SW480 (cell line): ENCODE data around the gene CNTNAP2.

Experiments
- DNase-seq: peaks from one replicate; pipeline ENCODE4 v3.0.0-alpha.2; 2016; ENCODE audit warnings: low spot score

CNTNAP2 gene

DNA sequence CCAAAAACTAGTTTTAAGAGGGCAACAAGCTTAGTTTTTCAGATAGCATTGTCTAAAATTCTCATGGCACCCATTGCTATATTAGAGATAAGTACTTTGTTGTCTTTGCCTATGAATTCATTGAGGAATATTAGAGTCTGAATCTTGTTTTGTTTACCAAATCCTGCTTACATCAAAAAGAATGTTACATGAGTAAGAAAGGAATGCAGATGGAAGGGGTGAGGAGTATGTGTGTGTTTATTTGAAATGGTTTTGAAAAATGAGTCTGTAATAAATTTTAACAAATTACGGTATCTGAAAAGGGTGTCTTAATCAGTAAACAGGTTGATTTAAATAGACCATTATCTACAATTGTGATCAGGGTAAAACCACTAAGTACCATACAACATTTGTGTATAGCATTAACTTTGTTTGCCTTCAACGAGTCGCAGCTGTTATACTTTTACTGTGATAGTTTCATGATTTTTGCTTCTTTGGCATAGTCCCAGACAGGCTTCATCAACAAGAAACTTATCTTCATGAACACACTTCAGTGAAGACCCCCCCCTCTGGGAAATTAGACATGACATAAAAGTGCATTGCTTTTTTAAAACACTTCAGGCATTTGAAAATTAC, 1290.0 kb downstream of the CNTNAP2 start:
- DNase-seq: no peak

DNA sequence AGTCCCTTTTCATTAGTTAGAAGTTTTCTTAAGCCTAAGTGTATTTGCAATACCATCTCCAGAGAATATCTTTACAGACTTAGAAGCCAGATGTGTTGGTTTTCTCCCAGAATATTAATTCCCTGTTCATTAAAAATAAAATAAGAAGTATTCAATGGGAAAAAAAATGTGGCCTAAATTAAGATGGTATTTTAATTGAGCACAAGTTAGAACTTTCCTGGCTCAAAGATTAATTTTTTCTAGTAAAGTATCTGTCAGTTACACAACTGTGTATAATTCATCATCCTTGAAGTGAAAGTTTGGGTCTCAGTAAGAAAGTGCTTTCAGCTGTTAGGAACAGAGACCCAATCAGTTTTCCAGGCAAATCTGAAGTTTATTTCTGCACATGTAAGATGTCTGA, 1294.5 kb downstream of the CNTNAP2 start:
- no peak for DNase-seq

DNA sequence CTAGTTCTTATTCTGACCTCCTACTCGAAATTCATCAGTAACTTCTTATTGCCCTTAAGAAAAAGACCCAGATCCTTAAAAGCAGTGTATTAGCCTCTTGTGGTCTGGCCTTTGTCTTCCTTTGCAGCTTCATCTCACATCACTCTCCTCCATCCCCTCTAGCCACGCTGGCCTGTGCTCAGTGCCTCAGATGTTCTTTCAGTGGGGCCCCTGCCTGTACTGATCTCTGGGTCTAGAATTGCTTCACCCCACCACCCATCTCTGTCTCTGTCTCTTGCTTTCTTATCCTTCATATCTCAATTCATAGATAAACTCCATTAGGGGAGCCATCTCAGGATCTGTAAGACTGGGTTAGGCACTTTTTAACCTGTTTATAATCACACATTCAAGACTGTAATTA, 1295.5 kb downstream of the CNTNAP2 start:
- no peak for DNase-seq

DNA sequence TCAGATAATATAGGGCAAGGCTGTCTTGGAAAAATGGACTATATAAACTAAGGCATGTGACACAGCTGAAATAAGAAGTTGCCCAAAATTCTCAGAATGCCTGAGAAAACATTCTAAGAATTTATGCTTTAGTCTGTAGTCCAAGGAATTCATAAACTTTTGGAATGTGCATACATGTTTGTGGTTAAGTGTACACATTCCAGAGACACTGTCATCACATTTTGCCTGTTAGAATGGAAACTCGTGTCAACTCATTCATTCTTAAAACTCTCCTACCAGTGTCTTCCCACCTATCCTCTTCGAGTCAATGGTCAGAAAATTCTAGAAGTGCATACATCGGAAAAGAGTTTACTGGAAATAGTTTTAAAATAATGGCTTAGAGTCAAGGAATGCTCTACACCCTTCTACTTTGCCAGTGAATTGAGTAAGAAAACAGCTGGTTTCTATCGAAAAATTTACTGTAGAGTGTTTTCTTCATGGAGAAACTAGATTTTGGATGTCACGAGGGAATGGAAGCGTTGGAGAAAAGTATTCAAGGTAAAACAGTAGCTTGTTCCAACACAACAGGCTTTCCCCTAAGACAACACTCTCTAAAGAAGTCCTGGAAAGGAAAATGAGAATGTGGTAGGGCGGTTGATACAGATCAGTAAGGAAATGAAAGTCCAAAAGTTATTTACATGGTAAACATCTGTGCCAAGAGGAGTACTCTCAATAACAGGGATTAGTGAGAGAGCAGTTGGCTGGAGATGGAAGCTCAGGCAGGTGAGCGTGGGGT, 1296.4 kb downstream of the CNTNAP2 start:
- DNase-seq: no peak

DNA sequence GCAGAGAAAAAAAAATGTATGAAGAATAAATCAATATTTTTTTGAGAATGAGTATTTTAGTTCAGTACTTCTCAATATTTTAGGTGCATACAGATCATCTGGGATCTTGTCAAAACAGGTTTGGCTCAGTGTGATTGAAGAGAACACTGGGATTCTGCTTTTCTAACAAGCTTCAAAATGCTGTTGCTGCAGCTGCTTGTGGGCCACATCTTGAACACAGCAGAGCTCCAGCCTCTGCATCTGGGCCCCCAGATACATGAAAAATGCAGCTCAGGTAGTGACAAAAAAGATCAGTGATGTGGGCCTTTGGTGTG, 1296.9 kb downstream of the CNTNAP2 start:
- DNase-seq: no peak

DNA sequence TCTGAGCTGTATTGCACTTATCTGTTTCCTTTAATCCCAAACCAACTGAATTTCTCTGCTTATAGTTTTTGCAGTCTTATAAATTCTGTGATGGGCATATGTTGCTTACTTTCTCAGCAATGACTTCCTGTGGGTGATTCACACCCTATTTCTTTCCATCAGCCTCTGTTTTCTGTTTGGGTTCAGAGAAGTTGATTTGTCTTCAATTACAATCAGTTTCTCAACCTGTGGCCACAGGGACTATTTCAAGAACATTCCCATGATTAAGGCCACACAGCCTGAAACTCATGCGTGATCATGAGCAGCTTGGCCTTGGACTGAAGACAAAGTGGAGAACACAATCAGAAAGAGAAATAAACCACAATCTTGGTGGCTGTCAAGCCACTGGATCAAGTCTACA, 1299.4 kb downstream of the CNTNAP2 start:
- no peak for DNase-seq

DNA sequence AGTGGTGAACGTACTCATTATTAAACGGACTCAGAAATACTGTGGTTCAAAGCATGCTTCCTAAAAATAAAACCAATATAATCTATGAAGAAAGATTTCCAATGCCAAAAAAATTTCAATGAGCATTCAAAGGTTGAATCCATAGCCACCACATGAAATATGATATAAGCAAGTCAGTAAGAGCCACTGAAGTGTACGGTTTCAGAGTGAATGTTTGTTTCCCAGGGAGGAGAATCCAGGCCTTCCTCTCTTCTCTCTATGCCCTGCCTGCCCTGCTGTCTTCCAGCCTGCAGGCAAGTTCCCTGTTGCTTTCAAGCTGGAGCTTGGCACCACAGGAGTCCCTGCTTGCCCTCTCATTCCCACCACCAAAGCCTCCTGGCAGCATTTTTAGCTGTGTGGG, 1302.4 kb downstream of the CNTNAP2 start:
- DNase-seq: no peak

DNA sequence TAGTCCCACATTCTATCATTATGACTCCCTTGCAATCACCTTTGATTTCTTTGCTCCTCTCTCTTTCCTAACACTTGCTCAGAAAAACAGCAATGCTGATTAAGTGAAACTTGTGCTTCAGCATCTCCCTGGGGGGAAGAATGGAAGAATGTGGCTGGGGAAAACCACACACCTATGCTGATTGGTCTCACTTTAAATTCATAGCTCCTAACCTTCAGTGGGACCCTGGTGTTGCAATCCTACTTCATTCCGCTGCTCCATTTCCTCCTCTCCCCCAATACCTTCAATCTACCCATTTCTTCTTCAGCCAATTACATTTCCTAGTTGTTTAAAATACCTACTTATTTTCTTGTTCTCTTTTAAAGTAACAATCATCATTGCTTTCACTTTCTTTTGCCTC, 1307.3 kb downstream of the CNTNAP2 start:
- no peak for DNase-seq

DNA sequence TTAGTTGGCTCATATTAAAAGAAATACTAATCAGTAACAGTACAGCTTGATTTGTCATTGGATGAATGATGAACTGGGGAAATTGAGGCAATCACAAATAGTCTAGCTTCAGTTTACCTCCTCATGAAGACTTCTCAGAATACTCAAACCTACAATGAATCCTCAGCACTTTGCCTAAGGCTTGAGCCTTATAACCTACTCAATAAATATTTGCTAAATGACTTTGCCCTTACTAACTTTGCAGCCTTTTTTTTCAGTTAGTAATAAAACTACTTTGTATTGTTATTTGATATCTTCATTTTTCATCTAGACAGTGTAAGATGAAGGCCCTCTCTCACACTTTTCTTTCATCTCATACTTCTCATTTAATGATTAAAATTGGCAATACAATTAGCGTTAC, 1311.5 kb downstream of the CNTNAP2 start:
- DNase-seq: no peak

DNA sequence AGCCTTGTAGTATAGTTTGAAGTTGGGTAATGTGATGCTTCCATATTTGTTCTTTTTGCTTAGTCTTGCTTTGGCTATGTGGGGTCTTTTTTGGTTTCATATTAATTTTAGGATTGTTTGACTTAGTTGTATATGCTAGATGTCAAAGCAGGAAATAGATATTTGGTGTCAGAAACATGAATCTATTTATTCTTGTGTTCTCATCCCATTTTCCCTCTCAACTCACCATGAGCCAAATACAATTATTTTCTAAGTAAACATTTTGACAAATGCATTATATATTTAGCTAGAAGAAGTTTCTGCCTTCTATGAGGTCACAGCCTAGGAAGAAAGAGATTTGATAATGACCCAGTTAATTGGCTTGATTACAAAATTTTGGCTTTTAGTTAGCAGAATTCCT, 1313.4 kb downstream of the CNTNAP2 start:
- DNase-seq: no peak

DNA sequence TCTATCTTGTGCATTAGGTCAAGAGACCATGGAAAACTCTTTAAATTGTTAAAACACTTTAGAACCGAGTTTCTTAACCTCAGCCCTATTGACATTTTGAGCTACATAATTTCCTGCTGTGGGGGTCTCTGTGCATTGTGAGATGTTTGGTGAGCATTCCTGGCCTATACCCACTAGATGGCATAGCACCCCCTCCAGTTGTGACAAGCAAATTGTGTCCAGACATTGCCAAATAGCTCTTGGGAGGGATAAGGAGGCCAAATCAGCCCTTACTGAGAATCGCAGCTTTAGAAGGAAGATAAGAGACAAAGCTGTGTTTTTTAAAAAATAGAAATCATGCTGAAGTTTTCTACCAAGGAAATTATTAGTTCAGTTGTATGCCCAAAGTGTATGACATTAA, 1315.5 kb downstream of the CNTNAP2 start:
- no peak for DNase-seq

DNA sequence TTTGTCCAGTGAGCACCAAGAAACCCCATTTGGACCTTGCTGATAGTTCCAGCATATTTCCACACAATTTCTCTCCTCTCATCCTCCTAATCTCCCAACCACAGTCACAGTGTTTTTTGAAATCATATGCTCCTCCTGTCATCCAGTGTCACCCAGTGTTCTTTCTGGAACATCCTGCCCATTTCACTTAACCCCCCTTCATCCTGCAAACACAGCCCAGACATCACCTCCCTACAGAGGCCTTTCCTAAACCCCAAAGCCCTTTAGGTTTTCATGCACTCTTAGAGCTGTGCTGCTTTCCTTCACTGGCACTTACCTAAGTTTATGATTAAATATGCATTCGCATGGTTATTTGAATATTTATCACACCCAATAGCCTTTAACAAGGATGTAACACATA, 1316.0 kb downstream of the CNTNAP2 start:
- no peak for DNase-seq

DNA sequence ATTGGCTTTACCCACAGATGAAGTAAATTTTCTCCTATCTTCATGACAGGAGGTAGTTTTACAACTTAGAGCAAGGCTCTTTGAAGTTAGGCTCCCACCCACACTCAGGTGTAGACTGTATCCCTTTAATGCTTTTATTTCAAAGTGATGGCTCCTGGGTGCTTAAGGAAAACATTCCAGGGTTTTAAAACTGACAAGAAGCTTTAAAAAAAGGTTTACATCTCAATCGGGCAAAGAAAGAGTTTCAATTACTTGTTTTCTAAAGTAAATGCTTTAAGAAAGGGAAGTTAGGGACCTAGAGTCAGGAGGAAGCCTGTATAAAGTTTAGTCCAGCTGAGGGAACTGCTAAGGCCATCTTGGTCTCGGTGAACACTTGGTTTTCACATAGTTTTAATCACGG, 1320.1 kb downstream of the CNTNAP2 start:
- no peak for DNase-seq

DNA sequence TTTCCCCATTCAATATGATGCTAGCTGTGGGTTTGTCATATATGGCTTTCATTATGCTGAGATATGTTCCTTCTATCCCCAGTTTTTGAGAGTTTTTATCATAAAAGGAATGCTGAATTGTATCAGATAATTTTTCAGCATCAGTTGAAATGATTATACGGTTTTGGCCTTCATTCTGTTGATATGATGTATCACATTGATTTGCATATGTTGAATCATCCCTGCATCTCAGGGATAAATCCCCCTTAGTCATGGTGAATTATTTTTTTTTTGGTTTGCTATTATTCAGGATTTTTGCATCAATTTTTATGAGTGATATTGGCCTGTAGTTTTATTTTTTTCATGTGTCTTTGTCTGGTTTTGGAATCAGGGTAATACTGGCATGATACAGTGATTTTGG, 1321.6 kb downstream of the CNTNAP2 start:
- no peak for DNase-seq

DNA sequence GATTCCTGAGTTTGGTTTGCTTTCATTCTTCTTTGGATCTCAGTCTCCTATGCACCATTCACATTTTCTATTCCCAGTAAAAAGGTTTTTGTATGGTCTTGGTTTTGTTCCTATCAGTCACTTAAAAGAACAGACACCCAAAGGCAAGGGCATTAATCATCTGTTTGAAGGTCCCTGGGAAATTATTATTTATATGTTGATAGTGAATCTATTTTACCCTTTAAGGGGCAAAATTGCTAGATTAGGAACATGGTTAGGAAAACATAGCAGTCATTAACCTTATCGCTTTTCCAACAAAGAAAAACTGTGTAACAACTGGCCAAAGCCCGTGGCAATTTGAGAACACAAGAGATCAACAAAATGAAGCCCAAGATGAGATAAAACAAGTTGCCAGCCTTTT, 1327.3 kb downstream of the CNTNAP2 start:
- DNase-seq: no peak

DNA sequence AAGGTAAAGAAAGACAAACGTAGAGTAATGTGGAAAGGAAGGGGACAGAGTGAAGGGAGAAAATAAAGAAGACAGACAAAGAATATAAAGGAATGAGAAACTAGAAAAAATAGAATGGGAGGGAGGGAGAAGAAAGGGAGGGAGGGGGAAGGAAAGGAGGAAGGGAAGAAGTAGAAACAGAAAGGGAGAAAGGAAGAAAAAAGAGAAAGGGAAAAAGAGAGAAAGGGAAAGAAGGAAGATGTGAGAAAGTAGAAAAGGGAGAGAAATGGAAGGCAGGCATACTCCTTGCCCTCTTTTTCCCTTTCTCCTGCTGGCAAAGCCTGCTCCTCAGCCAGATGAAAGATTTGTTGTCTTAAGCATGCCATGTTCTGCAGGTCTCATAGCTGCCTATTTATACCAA, 1336.2 kb downstream of the CNTNAP2 start:
- DNase-seq: no peak

DNA sequence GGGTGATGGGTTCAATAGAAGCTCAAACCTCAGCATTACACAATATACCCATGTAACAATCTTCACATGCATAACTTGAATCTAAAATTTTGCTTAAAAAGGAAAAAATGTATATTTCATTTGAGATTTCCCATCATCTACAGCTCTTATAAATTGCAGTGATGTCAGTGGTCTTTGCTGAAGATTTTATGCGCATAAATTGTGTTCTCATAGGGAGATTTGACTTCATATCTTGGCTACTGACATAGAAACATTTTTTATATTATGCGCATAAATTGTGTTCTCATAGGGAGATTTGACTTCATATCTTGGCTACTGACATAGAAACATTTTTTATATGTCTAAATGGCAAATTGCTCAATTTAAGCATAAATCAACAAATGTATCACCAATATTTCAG, 1348.6 kb downstream of the CNTNAP2 start:
- DNase-seq: no peak

DNA sequence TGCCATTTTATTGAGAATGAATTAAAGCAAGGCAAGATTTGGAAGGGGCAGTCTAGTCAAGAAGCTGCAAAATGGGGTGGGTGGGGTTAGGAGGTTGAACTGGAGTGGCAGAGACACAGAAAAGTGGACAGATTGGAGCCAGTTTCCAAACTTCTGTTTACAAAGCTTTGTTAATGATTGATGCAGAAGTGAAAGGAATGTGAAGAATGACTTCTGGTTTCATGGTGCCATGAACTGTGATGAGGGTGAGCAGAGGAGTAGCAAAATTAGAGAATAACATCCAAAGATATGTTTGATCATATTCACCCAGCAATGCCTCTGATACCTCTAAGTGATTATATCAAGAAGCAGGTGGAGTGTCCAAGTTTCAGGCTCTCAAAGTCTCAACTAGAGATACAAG, 1356.0 kb downstream of the CNTNAP2 start:
- no peak for DNase-seq

DNA sequence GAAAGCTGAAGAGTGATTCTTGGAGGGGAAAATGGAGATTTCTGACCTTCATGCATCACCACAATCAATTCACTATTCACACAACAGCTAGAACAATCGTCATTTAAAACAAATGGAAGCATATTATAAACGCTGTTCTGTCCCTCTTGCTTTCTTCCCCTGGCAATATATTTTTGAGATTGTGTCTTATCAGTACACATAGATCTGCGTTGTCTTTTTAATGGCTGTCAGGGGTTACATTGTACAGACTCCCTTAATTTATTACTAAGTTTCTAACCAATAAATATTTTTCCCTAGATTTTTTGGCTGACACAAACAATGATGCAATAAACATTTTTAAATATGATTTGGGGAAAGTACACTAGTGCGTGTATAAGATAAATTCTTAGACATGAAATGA, 1358.3 kb downstream of the CNTNAP2 start:
- no peak for DNase-seq

DNA sequence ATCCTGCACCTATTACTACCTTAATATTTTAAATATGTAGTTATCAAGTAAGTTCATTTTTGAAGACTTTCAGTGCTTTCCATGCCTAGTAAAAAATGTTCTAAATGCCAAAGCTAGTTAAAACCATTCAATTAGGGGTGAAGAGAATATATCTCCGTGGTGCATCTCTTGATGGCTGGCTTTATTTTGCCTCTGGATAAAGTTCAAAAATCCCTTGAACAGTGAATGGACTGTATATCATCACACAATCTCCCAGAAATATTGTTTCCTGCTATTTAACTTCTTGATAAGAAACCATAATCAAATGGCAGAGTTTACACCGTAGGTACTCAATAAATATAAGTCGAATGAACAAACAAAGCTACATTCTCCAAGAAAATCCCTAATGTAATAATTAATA, 1360.9 kb downstream of the CNTNAP2 start:
- no peak for DNase-seq

DNA sequence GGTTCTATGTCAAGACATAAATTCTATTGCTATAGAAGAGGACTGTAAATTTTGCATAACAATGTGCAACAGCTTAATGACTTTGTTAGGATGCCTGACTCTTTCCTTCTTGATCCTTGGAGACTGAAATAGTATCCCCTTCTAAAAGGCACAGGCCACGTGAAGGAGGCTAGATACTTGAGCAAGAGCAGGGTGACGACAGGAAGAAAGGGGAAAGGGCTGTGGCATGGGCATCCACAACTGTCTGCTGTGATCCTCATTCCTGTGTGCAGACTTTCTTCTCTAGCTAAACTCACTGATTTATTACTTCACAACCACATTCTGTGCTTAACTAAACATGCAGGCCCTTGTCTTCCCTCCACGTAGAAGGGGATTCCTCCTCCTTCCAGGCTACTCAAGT, 1362.2 kb downstream of the CNTNAP2 start:
- no peak for DNase-seq

DNA sequence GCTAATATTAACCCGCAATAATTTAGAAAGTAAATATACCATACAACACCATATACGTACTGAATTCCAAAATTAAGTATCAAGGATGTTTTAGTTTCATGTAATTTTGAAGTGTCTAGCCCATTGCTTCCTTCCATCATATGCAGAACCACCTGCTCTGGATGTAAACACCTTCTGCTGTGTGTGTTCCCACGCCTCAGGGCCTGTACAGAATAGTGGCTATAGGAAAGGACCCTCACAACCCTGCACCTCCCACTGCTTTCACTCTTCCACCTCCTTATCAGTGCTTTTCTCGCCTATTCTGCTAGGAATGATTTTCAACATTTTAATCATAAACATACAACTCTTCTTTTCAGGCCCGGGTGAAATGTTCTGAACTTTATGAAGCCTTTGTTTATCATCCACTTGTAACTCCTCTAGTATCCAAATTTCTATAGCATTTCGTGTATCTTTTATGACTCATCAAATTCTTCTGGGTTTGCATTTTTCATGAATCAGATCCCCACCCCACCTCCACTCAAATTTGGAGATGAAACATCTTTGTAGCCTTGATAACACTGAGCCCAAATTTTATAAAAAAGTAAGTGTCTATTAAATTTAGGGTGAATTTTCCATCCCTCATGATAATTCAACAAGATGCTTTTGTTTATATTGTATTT, 1367.2 kb downstream of the CNTNAP2 start:
- DNase-seq: no peak

DNA sequence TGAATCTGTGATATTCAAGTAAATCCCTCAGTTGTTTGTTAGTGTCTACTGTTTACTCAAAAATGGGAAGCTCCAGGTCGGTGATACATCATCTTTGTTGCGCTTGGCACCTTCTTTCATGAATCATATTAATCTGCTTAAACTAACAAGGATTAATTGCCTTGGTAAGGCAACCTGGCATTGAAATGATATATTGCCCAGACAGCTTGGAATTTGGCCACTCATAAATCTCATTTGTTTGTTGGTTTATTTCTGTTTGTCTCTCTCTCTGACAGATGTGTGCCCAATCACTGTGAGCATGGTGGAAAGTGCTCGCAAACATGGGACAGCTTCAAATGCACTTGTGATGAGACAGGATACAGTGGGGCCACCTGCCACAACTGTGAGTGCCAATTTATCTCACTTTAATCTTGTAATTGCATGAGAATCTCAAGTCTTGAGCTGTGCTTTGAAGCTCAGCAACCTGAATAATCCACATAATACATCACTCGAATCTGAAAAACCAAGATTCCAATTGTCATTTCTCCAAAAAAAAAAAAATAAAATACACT, 1369.1 kb downstream of the CNTNAP2 start:
- no peak for DNase-seq
